Measurements from ENCODE around the gene RACGAP1. TPM values are rescaled to one million over a fixed set of nuclear protein-coding genes. Genes with fewer than 3 reads are reported as not detected.

RACGAP1 gene
- total and polyA plus RNA-seq, 12 donors: 1.3 to 28.4 (median 6.2) TPM

DNA sequence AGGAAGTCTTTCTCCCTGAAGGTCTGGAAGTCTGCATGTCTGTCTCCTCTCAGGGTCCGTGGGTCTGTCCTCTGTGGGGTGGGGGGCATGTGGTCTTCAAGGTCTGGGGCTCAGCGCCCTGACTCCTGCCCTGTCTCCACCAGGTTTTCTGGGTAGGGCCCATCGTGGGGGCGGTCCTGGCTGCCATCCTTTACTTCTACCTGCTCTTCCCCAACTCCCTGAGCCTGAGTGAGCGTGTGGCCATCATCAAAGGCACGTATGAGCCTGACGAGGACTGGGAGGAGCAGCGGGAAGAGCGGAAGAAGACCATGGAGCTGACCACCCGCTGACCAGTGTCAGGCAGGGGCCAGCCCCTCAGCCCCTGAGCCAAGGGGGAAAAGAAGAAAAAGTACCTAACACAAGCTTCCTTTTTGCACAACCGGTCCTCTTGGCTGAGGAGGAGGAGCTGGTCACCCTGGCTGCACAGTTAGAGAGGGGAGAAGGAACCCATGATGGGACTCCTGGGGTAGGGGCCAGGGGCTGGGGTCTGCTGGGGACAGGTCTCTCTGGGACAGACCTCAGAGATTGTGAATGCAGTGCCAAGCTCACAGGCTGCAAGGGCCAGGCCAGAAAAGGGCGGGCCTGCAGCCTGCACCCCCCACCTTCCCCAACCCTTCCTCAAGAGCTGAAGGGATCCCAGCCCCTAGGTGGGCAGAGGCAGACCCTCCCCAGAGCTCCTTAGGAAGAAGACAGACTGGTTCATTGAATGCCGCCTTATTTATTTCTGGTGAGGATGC lies 60.3 kb downstream of the RACGAP1 start:
- Histone ChIP-seq H3K4me3 (no peak overlapping the region), H3K4me1 (replicated peaks in 1 of 2) (peaks cover 5 to 13% of the 10 kb centered on the region in 2 donors), H3K27me3 (peaks cover 3% of the 10 kb centered on the region), H3K27ac (no peak overlapping the region), H3K36me3 (replicated peaks in 1 of 2) (no peaks in the 10 kb centered on the region), H3K9me3 (replicated peaks in 1 of 3) (no peaks in the 10 kb centered on the region)
- intact Hi-C loops (cut with DNase I): loop anchor here (5.0 to 10.0 kb wide), 3 partner anchors 92 to 100 kb away; partner anchors contain the start of gene ASIC1 (in 1 of the 2)
- DNase-seq: no peak
- no peak for TF ChIP-seq CTCF (IDR thresholded peaks at IDR 0.05)
- no peak for TF ChIP-seq POLR2A (IDR thresholded peaks at IDR 0.05)
- 68 to 77% (median 70%) methylated on average over 11 to 13 of the region's 13 CpGs for WGBS, 4 donors

DNA sequence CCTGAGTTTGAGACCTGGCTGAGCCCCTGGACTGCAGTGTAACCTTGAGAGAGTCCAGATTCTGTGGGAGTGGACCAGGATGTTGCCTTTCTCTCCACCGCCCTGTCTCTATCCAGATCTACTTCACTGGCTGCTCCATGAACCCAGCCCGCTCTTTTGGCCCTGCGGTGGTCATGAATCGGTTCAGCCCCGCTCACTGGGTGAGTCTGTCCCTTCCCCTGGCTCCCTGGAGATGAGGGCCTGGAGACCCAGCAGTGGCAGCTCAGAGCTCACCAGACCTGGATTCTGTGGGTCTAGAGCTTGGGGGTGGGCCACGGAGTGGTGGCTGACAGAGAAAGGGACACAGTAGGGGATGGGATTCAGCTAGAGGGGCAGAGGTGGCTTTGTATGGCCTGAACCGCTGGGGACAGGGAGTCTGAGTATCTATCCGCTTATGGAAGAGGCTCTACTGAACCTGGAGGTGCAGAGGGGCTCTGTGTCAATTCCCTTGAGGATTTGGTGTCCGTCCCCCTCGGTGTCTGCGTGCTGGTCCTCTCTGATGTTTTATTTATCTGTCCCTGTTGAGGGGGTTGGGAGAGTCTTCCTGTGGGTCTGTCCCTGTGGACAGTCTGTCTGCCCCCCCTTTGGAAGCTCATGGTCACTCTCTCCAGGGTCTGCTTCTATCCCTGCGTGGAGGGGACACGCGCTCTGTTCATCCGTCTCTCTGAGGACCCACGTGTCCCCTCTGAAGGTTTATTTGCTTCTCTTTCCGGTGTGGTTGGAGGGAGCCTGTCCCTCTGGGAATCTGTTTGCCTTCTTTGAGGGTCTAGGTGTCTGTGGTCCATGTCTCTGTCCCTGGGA lies 61.1 kb downstream of the RACGAP1 start:
- H3K36me3 ChIP-seq (replicated peaks in 1 of 2): no peaks in the 10 kb centered on the region
- no peak overlapping the region for H3K27ac ChIP-seq
- intact Hi-C loops (cut with DNase I): loop anchor here in 1 of 2 donors (10.0 kb wide), 1 partner anchor 99 kb away; no protein-coding TSS in a partner anchor
- 83 to 91% (median 89%) methylated on average over 13 to 17 of the region's 17 CpGs for WGBS, 4 donors
- H3K9me3 ChIP-seq (replicated peaks in 1 of 3): no peaks in the 10 kb centered on the region
- no peak overlapping the region for H3K4me3 ChIP-seq
- no peaks in the 10 kb centered on the region for H3K27me3 ChIP-seq
- TF ChIP-seq CTCF (IDR thresholded peaks at IDR 0.05) (no peak), POLR2A (IDR thresholded peaks at IDR 0.05) (no peak)
- no peak for DNase-seq
- peaks cover 5 to 13% of the 10 kb centered on the region in 2 donors for H3K4me1 ChIP-seq (replicated peaks in 1 of 2)

GRCh38 chr12:49962861-49963765 lies 62.2 kb downstream of the RACGAP1 start:
- DNase-seq: peak; percentile 76 to 87 (median 82)
- no peaks in the 10 kb centered on the region for H3K27me3 ChIP-seq
- intact Hi-C loops (cut with DNase I): loop anchor here in 1 of 2 donors (10.0 kb wide), 1 partner anchor 98 kb away; no protein-coding TSS in a partner anchor
- H3K9me3 ChIP-seq (replicated peaks in 1 of 3): no peaks in the 10 kb centered on the region
- H3K4me3 ChIP-seq: no peak overlapping the region
- no peak overlapping the region for H3K27ac ChIP-seq
- H3K4me1 ChIP-seq (replicated peaks in 1 of 2): peaks cover 5 to 13% of the 10 kb centered on the region in 2 donors
- no peak for TF ChIP-seq CTCF (IDR thresholded peaks at IDR 0.05)
- no peak for TF ChIP-seq POLR2A (IDR thresholded peaks at IDR 0.05)
- no peaks in the 10 kb centered on the region for H3K36me3 ChIP-seq (replicated peaks in 1 of 2)
- 67 to 75% (median 70%) methylated on average over 16 to 21 of the region's 21 CpGs for WGBS, 4 donors

Measured in adrenal gland (tissue), 12 donors.